Coronary artery (tissue), 2 donors: ENCODE measurements around the gene FARP1.
A peak's percentile ranks its signal among the peaks of the same experiment; 100 is the strongest.

Experiments
- DNase-seq: peaks from one replicate; pipeline ENCODE4 v3.0.0-alpha.2; 2017; ENCODE audit warnings: low spot score
- H3K27ac ChIP-seq, 2 donors: fragments of 200-600 bp; sonication (generic); one replicate each; pipeline ENCODE4 v1.5.1; 2016 to 2019
- H3K4me3 ChIP-seq: fragments of 200-600 bp; sonication (generic); 2 replicates; pipeline ENCODE4 v1.5.1; 2016; ENCODE audit warnings: mild to moderate bottlenecking, moderate library complexity
- CTCF ChIP-seq: fragments of 200-600 bp; sonication (generic); IDR thresholded peaks from one replicate; pipeline ENCODE4 v1.5.1; 2019; ENCODE audit warnings: antibody characterized with exemption

FARP1 gene

GRCh38 chr13:98405107-98405571 is 262.2 kb downstream of the FARP1 start:
- H3K4me3 ChIP-seq = no peak overlapping the region
- TF ChIP-seq CTCF = no peak
- no peak for DNase-seq
- no peak overlapping the region for H3K27ac ChIP-seq

- DNase-seq = no peak
- Histone ChIP-seq H3K27ac (no peak overlapping the region), H3K4me3 (no peak overlapping the region)
Observed at GRCh38 chr13:98405690-98406344, 262.9 kb downstream of the FARP1 start.

GRCh38 chr13:98406427-98406826 is 263.5 kb downstream of the FARP1 start:
- TF ChIP-seq CTCF = no peak
- no peak overlapping the region for H3K27ac ChIP-seq
- H3K4me3 ChIP-seq = no peak overlapping the region
- DNase-seq = peak; percentile 45

More at GRCh38 chr13:98405690-98406344, 262.9 kb downstream of the FARP1 start:
- no peak for TF ChIP-seq CTCF

GRCh38 chr13:98406971-98407370 is 264.1 kb downstream of the FARP1 start:
- Histone ChIP-seq H3K4me3 (no peak overlapping the region), H3K27ac (no peak overlapping the region)
- DNase-seq = no peak
- TF ChIP-seq CTCF = no peak

- TF ChIP-seq CTCF = no peak
- no peak overlapping the region for H3K27ac ChIP-seq
- DNase-seq = peak; percentile 21
- no peak overlapping the region for H3K4me3 ChIP-seq
Observed at GRCh38 chr13:98407575-98407974, 264.7 kb downstream of the FARP1 start.

GRCh38 chr13:98409281-98409680 is 266.4 kb downstream of the FARP1 start:
- no peak for TF ChIP-seq CTCF
- peak; percentile 59 for DNase-seq
- H3K27ac ChIP-seq = no peak overlapping the region
- no peak overlapping the region for H3K4me3 ChIP-seq

- no peak for DNase-seq
- Histone ChIP-seq H3K4me3 (no peak overlapping the region), H3K27ac (no peak overlapping the region)
- no peak for TF ChIP-seq CTCF
Observed at GRCh38 chr13:98410612-98411011, 267.7 kb downstream of the FARP1 start.
